NB4 (cell line): ENCODE results near the gene SLCO4A1.

Experiments used
- CTCF ChIP-seq: IDR thresholded peaks from one replicate; pipeline ENCODE4 v1.5.1; 2012; ENCODE audit warnings: low read depth, low read length
- MAX ChIP-seq: IDR thresholded peaks from 2 replicates; pipeline ENCODE4 v1.6.1; 2011; ENCODE audit warnings: low read depth, low read length
- MYC ChIP-seq: IDR thresholded peaks from 2 replicates; pipeline ENCODE4 v1.6.1; 2011; ENCODE audit warnings: low read depth, low read length
- POLR2A ChIP-seq: IDR thresholded peaks from 2 replicates; pipeline ENCODE4 v1.6.1; 2011; ENCODE audit warnings: mild to moderate bottlenecking; ENCODE audit not compliant: insufficient read length; ENCODE audit errors: extremely low read depth

GRCh38 chr20:62708591-62709536 is 66.6 kb downstream of the SLCO4A1 start, which contains the start of gene NTSR1:
- TF ChIP-seq POLR2A (no peak), CTCF (no peak), MAX (no peak), MYC (no peak)
